Fibroblast of mammary gland (primary cell): ENCODE measurements around the gene GALNT12.

ENCODE experiments used
- DNase-seq: peaks from one replicate; pipeline ENCODE4 v3.0.0-alpha.2; 2010; ENCODE audit warnings: low read depth
- H3K4me3 ChIP-seq: 2 replicates; pipeline ENCODE4 v1.5.1; 2011; ENCODE audit warnings: low read depth, mild to moderate bottlenecking, low read length, moderate library complexity; ENCODE audit not compliant: control insufficient read depth
- CTCF ChIP-seq: conservative IDR thresholded peaks from 2 replicates; pipeline ENCODE4 v1.5.1; 2011; ENCODE audit warnings: low read depth, low read length, inconsistent platforms; ENCODE audit not compliant: control insufficient read depth, insufficient read depth

Gene GALNT12

GRCh38 chr9:98894171-98894570 lies 86.7 kb downstream of the GALNT12 start:
- DNase-seq: no peak
- no peak for TF ChIP-seq CTCF
- H3K4me3 ChIP-seq: no peak overlapping the region

GRCh38 chr9:98894761-98895160 lies 87.3 kb downstream of the GALNT12 start:
- TF ChIP-seq CTCF: no peak
- no peak overlapping the region for H3K4me3 ChIP-seq
- no peak for DNase-seq

GRCh38 chr9:98896632-98897031 lies 89.2 kb downstream of the GALNT12 start:
- no peak overlapping the region for H3K4me3 ChIP-seq
- no peak for TF ChIP-seq CTCF
- no peak for DNase-seq

GRCh38 chr9:98897745-98898144 lies 90.3 kb downstream of the GALNT12 start:
- no peak for TF ChIP-seq CTCF
- DNase-seq: peak; percentile 41
- H3K4me3 ChIP-seq: no peak overlapping the region

GRCh38 chr9:98899408-98900056 lies 92.1 kb downstream of the GALNT12 start:
- DNase-seq: peak; percentile 91
- no peak for TF ChIP-seq CTCF
- H3K4me3 ChIP-seq: no peak overlapping the region
